K562 (cell line): ENCODE data around the gene ATXN2L. TPM values are rescaled to one million over a fixed set of nuclear protein-coding genes. Genes with fewer than 3 reads are reported as not detected.

ENCODE experiments used
- ADNP ChIP-seq: fragments of 200-800 bp; sonication (Bioruptor generic); IDR thresholded peaks from 2 replicates; pipeline ENCODE4 v1.6.1; 2016; ENCODE audit warnings: missing genetic modification characterization, missing compliant biosample characterization
- KLF16 ChIP-seq: IDR thresholded peaks from 2 replicates; pipeline ENCODE4 v1.6.1; 2016; ENCODE audit warnings: antibody characterized with exemption
- LARP7 ChIP-seq: fragments of 450-650 bp; IDR thresholded peaks from 2 replicates; pipeline ENCODE4 v1.6.1; 2016
- MBD2 ChIP-seq: sonication (generic); IDR thresholded peaks from 2 replicates; pipeline ENCODE4 v1.6.1; 2016; ENCODE audit warnings: low read depth, borderline replicate concordance
- MECOM ChIP-seq: fragments of 250-450 bp; sonication (Bioruptor Pico); IDR thresholded peaks from 2 replicates; pipeline ENCODE4 v1.8.0; 2022; ENCODE audit warnings: inconsistent platforms
- MXI1 ChIP-seq: IDR thresholded peaks from 2 replicates; pipeline ENCODE4 v1.6.1; 2011; ENCODE audit warnings: low read depth, mild to moderate bottlenecking, improper control_type of control experiment, low read length
- NFIX ChIP-seq: fragments of 250-450 bp; sonication (Bioruptor Pico); IDR thresholded peaks from 2 replicates; pipeline ENCODE4 v1.4.0; 2020; ENCODE audit warnings: low read depth, mild to moderate bottlenecking, moderate library complexity
- NFXL1 ChIP-seq: fragments of 450-650 bp; formaldehyde crosslinking; IDR thresholded peaks from 2 replicates; pipeline ENCODE4 v1.4.0; 2021; ENCODE audit warnings: mild to moderate bottlenecking
- PHTF2 ChIP-seq: fragments of 250-450 bp; sonication (Bioruptor Pico); IDR thresholded peaks from 2 replicates; pipeline ENCODE4 v1.5.0; 2021; ENCODE audit warnings: mild to moderate bottlenecking
- PRPF4 ChIP-seq: fragments of 200-400 bp; formaldehyde crosslinking; IDR thresholded peaks from one replicate; pipeline ENCODE4 v1.6.1; 2017; ENCODE audit warnings: low read length, low read depth, mild to moderate bottlenecking; ENCODE audit not compliant: insufficient read depth, poor library complexity, severe bottlenecking
- RBM22 ChIP-seq: fragments of 200-400 bp; formaldehyde crosslinking; IDR thresholded peaks from 2 replicates; pipeline ENCODE4 v1.6.1; 2018; ENCODE audit warnings: low read length, low read depth; ENCODE audit not compliant: poor library complexity, severe bottlenecking
- SMARCC2 ChIP-seq: fragments of 450-650 bp; IDR thresholded peaks from 2 replicates; pipeline ENCODE4 v1.6.1; 2017; ENCODE audit warnings: antibody characterized with exemption, moderate library complexity, mild to moderate bottlenecking, low read depth
- SMC3 ChIP-seq: conservative IDR thresholded peaks from 2 replicates; pipeline ENCODE4 v1.6.1; 2011; ENCODE audit warnings: low read depth, low read length, improper control_type of control experiment; ENCODE audit not compliant: insufficient read depth
- TCF7L2 ChIP-seq: fragments of 150-350 bp; IDR thresholded peaks from 2 replicates; pipeline ENCODE4 v1.6.1; 2016; ENCODE audit warnings: low read depth, mild to moderate bottlenecking, low read length, moderate library complexity
- TEAD1 ChIP-seq, 2 experiments: fragments of 450-650 bp in 1 of 2; sonication (generic) in 1 of 2; formaldehyde crosslinking; IDR thresholded peaks; 2 replicates each; pipeline versions ENCODE4 v1.4.0 to v1.8.0; 2020 to 2022; ENCODE audit warnings: mild to moderate bottlenecking in 2 of 2, missing genetic modification reagents in 1 of 2
- U2AF2 ChIP-seq: fragments of 200-400 bp; formaldehyde crosslinking; optimal IDR thresholded peaks from 2 replicates; pipeline ENCODE3; 2017; ENCODE audit warnings: low read depth, mild to moderate bottlenecking, low read length
- ZNF436 ChIP-seq: fragments of 250-450, 450-650 bp; sonication (Bioruptor Pico); formaldehyde crosslinking; IDR thresholded peaks from 2 replicates; pipeline ENCODE4 v1.7.0; 2020; ENCODE audit warnings: mild to moderate bottlenecking
- polyA plus RNA-seq, 8 experiments: library from polyadenylated mRNA; depleted of rRNA in 4 of 8; stranded (reverse) in 5 of 8; unstranded in 3 of 8; fragments of >200 nt; fragmentation: Nextera tagmentation in 2 of 8; fragmentation: Illumina TruSeq in 1 of 8; extraction: Ambion mirVana in 2 of 8; extraction: Trizol in 1 of 8; gene quantifications; 2 replicates each; pipeline versions ENCODE4 v1.2.1 to v1.2.3, GENCODE V29; 2011 to 2014; ENCODE audit warnings: inconsistent platforms in 1 of 8, missing spikeins in 1 of 8
- total RNA-seq, 7 experiments: library from RNA; depleted of rRNA in 6 of 7; stranded (reverse); fragments of >200 nt in 6 of 7; fragmentation: Illumina TruSeq in 2 of 7; extraction: Trizol in 2 of 7; gene quantifications; 2 replicates each; pipeline versions ENCODE4 v1.2.1 to v1.2.3, GENCODE V29; 2011 to 2021; ENCODE audit warnings: low replicate concordance in 1 of 7
- TF ChIP-seq, protein P1 (sequence below): fragments of 450-650 bp; formaldehyde crosslinking; IDR thresholded peaks from 2 replicates; pipeline ENCODE4 v1.4.0; 2022; ENCODE audit warnings: missing genetic modification characterization
- TF ChIP-seq, protein P2 (sequence below): fragments of 250-450 bp; sonication (Bioruptor Pico); IDR thresholded peaks from 2 replicates; pipeline ENCODE4 v1.8.0; 2022; ENCODE audit warnings: inconsistent platforms, mild to moderate bottlenecking, moderate library complexity, borderline replicate concordance
- TF ChIP-seq, protein P3 (sequence below), 2 experiments: fragments of 450-650 bp; conservative IDR thresholded peaks; 2 replicates each; pipeline ENCODE4 v1.6.1; 2017; ENCODE audit warnings: mild to moderate bottlenecking in 2 of 2, moderate library complexity in 2 of 2
- TF ChIP-seq, protein P4 (sequence below): sonication (generic); formaldehyde crosslinking; IDR thresholded peaks from 2 replicates; pipeline ENCODE4 v1.9.0; 2022; ENCODE audit warnings: mild to moderate bottlenecking, missing genetic modification reagents
- TF ChIP-seq, protein P5 (sequence below), 2 experiments: fragments of 450-650 bp in 1 of 2; sonication (generic) in 1 of 2; formaldehyde crosslinking in 1 of 2; IDR thresholded peaks in 1 of 2; conservative IDR thresholded peaks in 1 of 2; 2 replicates each; pipeline versions ENCODE4 v1.6.1 to v1.8.1; 2016 to 2023; ENCODE audit warnings: mild to moderate bottlenecking in 2 of 2, moderate library complexity in 2 of 2, inconsistent platforms in 1 of 2, missing genetic modification reagents in 1 of 2

Gene ATXN2L
- total and polyA plus RNA-seq, 9 of the 15 experiments (the other 6 are each of a cell fraction or from before 2014, with no cell fraction given): 3.8 to 280 (median 37.2) TPM

DNA sequence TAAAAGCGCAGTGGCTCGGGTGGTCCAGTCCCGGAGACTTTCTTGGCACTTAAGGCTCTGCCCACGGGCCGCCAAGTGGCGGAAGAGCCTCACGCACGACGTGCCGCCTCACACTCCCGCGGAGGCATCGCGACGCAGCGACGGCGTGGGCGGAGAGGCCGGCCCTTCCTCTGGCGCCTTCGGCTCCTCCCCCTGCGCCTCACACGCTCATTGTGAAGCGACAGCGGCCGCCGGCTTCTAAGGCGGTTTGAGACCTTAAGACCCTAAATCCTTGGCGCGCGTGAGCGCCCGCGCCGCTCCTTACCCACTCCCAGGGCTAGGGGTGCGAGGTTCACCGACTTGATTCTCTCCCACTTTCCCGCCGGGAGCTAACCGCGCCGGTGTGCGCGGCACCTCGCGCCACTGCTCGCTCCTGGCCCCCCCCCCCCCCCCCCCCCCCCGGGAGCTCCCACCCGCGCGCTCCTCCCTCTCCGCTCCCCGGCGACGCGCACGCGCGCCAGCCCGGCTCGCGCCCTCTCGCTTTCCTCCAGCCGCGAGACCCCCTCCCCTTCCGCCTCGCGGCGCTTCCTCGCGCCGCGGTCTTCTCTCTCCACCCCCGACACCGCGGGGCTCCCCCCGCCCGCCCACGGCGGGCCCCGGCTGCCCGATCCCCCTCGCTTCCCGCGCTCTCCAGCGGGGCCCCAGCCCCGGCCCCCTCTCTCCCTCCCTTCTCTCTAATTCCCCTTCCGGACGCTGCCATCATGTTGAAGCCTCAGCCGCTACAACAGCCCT, at the start of gene ATXN2L (continued):
- TF ChIP-seq, protein P1, sequence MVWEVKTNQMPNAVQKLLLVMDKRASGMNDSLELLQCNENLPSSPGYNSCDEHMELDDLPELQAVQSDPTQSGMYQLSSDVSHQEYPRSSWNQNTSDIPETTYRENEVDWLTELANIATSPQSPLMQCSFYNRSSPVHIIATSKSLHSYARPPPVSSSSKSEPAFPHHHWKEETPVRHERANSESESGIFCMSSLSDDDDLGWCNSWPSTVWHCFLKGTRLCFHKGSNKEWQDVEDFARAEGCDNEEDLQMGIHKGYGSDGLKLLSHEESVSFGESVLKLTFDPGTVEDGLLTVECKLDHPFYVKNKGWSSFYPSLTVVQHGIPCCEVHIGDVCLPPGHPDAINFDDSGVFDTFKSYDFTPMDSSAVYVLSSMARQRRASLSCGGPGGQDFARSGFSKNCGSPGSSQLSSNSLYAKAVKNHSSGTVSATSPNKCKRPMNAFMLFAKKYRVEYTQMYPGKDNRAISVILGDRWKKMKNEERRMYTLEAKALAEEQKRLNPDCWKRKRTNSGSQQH (CRISPR knock-in tag): 0 out of 2 replicates have a peak, but pooled peaks have one; percentile 6
- no peak for TF ChIP-seq MECOM (CRISPR knock-in tag)
- TF ChIP-seq RBM22: peak; percentile 60
- TF ChIP-seq NFIX (CRISPR knock-in tag): no peak
- peak; percentile 72; the same call in 1 of the 2 replicates for TF ChIP-seq MBD2
- peak; percentile 6 for TF ChIP-seq PRPF4
- TF ChIP-seq, protein P2, sequence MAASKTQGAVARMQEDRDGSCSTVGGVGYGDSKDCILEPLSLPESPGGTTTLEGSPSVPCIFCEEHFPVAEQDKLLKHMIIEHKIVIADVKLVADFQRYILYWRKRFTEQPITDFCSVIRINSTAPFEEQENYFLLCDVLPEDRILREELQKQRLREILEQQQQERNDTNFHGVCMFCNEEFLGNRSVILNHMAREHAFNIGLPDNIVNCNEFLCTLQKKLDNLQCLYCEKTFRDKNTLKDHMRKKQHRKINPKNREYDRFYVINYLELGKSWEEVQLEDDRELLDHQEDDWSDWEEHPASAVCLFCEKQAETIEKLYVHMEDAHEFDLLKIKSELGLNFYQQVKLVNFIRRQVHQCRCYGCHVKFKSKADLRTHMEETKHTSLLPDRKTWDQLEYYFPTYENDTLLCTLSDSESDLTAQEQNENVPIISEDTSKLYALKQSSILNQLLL (CRISPR knock-in tag): no peak
- no peak for TF ChIP-seq U2AF2
- no peak for TF ChIP-seq TCF7L2
- TF ChIP-seq SMC3: no peak
- TF ChIP-seq, protein P3, sequence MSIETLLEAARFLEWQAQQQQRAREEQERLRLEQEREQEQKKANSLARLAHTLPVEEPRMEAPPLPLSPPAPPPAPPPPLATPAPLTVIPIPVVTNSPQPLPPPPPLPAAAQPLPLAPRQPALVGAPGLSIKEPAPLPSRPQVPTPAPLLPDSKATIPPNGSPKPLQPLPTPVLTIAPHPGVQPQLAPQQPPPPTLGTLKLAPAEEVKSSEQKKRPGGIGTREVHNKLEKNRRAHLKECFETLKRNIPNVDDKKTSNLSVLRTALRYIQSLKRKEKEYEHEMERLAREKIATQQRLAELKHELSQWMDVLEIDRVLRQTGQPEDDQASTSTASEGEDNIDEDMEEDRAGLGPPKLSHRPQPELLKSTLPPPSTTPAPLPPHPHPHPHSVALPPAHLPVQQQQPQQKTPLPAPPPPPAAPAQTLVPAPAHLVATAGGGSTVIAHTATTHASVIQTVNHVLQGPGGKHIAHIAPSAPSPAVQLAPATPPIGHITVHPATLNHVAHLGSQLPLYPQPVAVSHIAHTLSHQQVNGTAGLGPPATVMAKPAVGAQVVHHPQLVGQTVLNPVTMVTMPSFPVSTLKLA (conservative IDR thresholded peaks at IDR 0.05): peak; percentile 74 to 90; a peak in 2 of 4 replicates
- TF ChIP-seq ZNF436 (CRISPR knock-in tag): no peak
- TF ChIP-seq LARP7: no peak
- TF ChIP-seq MXI1: no peak
- peak; percentile 71 to 79 for TF ChIP-seq TEAD1 (CRISPR knock-in tag; IDR thresholded peaks at IDR 0.05)
- no peak for TF ChIP-seq PHTF2
- no peak for TF ChIP-seq NFXL1 (CRISPR knock-in tag)
- TF ChIP-seq, protein P4, sequence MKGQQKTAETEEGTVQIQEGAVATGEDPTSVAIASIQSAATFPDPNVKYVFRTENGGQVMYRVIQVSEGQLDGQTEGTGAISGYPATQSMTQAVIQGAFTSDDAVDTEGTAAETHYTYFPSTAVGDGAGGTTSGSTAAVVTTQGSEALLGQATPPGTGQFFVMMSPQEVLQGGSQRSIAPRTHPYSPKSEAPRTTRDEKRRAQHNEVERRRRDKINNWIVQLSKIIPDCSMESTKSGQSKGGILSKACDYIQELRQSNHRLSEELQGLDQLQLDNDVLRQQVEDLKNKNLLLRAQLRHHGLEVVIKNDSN (CRISPR knock-in tag): no peak
- TF ChIP-seq ADNP (tag): no peak
- TF ChIP-seq SMARCC2: no peak
- TF ChIP-seq, protein P5, sequence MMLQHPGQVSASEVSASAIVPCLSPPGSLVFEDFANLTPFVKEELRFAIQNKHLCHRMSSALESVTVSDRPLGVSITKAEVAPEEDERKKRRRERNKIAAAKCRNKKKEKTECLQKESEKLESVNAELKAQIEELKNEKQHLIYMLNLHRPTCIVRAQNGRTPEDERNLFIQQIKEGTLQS (IDR thresholded peaks at IDR 0.05): no peak
- TF ChIP-seq, protein P5 (CRISPR knock-in tag; conservative IDR thresholded peaks at IDR 0.05): peak; percentile 44; the same call in 1 of the 2 replicates
- no peak for TF ChIP-seq KLF16
